MCF 10A (cell line): ENCODE results near the gene INTS15. TPM values are rescaled to one million over a fixed set of nuclear protein-coding genes. Genes with fewer than 3 reads are reported as not detected.
A peak's percentile ranks its signal among the peaks of the same experiment; 100 is the strongest.

Experiments used
- BruUV-seq: library from RNA; stranded (reverse); fragments of 400-500 nt; replicated peaks from 2 replicates; lab custom pipeline; 2021; lab: Mats Ljungman, UMichigan
- CTCF ChIA-PET: fragments of 300-600 bp; sonication (Branson Sonifier 250); formaldehyde crosslinking; extraction: SDS; loops from one replicate; lab custom pipeline; 2021; ENCODE audit warnings: antibody characterized with exemption, inconsistent platforms; lab: Yijun Ruan, JAX
- POLR2A ChIA-PET: fragments of 300-600, 350-650 bp; sonication (Branson Sonifier 250); formaldehyde crosslinking; extraction: SDS; loops from one replicate; lab custom pipeline; 2020; ENCODE audit warnings: antibody characterized with exemption, inconsistent platforms; lab: Yijun Ruan, JAX
- DNase-seq: peaks from one replicate; pipeline ENCODE4 v3.0.0-alpha.2; 2018; ENCODE audit not compliant: unreplicated experiment
- H3K27ac Mint-ChIP-seq: one replicate; pipeline ENCODE4 v1.8.0; 2022; ENCODE audit warnings: mild to moderate bottlenecking, low read depth, mixed read lengths; ENCODE audit not compliant: unreplicated experiment
- H3K27me3 Mint-ChIP-seq: one replicate; pipeline ENCODE4 v1.8.0; 2022; ENCODE audit warnings: mixed read lengths; ENCODE audit not compliant: insufficient read depth, unreplicated experiment
- H3K36me3 Mint-ChIP-seq: one replicate; pipeline ENCODE4 v1.8.0; 2022; ENCODE audit warnings: mild to moderate bottlenecking, moderate library complexity, mixed read lengths; ENCODE audit not compliant: insufficient read depth, unreplicated experiment
- H3K4me1 Mint-ChIP-seq: one replicate; pipeline ENCODE4 v1.8.0; 2022; ENCODE audit warnings: mixed read lengths; ENCODE audit not compliant: insufficient read depth, unreplicated experiment
- H3K4me3 Mint-ChIP-seq: one replicate; pipeline ENCODE4 v1.8.0; 2022; ENCODE audit warnings: mild to moderate bottlenecking, moderate library complexity, mixed read lengths; ENCODE audit not compliant: unreplicated experiment
- H3K9me3 Mint-ChIP-seq: one replicate; pipeline ENCODE4 v1.8.0; 2022; ENCODE audit warnings: mixed read lengths; ENCODE audit not compliant: unreplicated experiment
- CTCF ChIP-seq: fragments of 200-600 bp; IDR thresholded peaks from one replicate; pipeline ENCODE4 v1.8.0; 2022; ENCODE audit warnings: antibody characterized with exemption, mild to moderate bottlenecking; ENCODE audit not compliant: unreplicated experiment
- intact Hi-C: fragments of 100-400 bp; cut with micrococcal nuclease; formaldehyde crosslinking; loops from 2 replicates; pipeline ENCODE4 v1.14.1; 2022
- total RNA-seq: library from RNA; stranded (reverse); gene quantifications from 2 replicates; pipeline ENCODE4 v1.2.3, GENCODE V29; 2022

The INTS15 gene
- total RNA-seq, 1 experiment from 2014 or later = 26.5 TPM

GRCh38 chr7:6640246-6640721, 50.5 kb downstream of the INTS15 start:
- ChIA-PET CTCF (no interaction called here), POLR2A (no interaction called here)
- no peaks in the 10 kb centered on the region for H3K9me3 Mint-ChIP-seq
- peaks cover 35% of the 10 kb centered on the region for H3K36me3 Mint-ChIP-seq
- peaks cover 16% of the 10 kb centered on the region for H3K4me1 Mint-ChIP-seq
- no peak for TF ChIP-seq CTCF
- no peak overlapping the region for H3K27ac Mint-ChIP-seq
- no peak for DNase-seq
- BruUV-seq = no TSS peak
- intact Hi-C loops = no loop called here
- H3K4me3 Mint-ChIP-seq = no peak overlapping the region
- no peaks in the 10 kb centered on the region for H3K27me3 Mint-ChIP-seq

GRCh38 chr7:6641305-6642035, 51.6 kb downstream of the INTS15 start:
- Mint-ChIP-seq H3K27me3 (no peaks in the 10 kb centered on the region), H3K9me3 (no peaks in the 10 kb centered on the region), H3K27ac (no peak overlapping the region), H3K4me3 (no peak overlapping the region), H3K36me3 (peaks cover 47% of the 10 kb centered on the region), H3K4me1 (peaks cover 16% of the 10 kb centered on the region)
- BruUV-seq = no TSS peak
- DNase-seq = no peak
- no peak for TF ChIP-seq CTCF
- ChIA-PET CTCF (interaction anchor here (0.6 kb wide), 1 partner anchor 71 kb away, joined by 5 read pairs; no protein-coding TSS in a partner anchor), POLR2A (no interaction called here)
- intact Hi-C loops = no loop called here

- ChIA-PET POLR2A (interaction anchor here (0.7 kb wide), 1 partner anchor 78 kb away, joined by 3 read pairs; no protein-coding TSS in a partner anchor), CTCF (no interaction called here)
- Mint-ChIP-seq H3K27me3 (no peaks in the 10 kb centered on the region), H3K36me3 (peaks cover 54% of the 10 kb centered on the region), H3K9me3 (no peaks in the 10 kb centered on the region), H3K4me3 (no peak overlapping the region), H3K4me1 (peaks cover 16% of the 10 kb centered on the region), H3K27ac (peak overlapping the region; percentile 51)
- DNase-seq = no peak
- intact Hi-C loops = no loop called here
- no peak for TF ChIP-seq CTCF
- no TSS peak for BruUV-seq
These were observed 52.5 kb downstream of the INTS15 start for GRCh38 chr7:6642239-6642839.

GRCh38 chr7:6642861-6643640, 53.2 kb downstream of the INTS15 start:
- H3K27me3 Mint-ChIP-seq = no peaks in the 10 kb centered on the region
- BruUV-seq = no TSS peak

More at GRCh38 chr7:6642861-6643640, 53.2 kb downstream of the INTS15 start:
- no peak for DNase-seq
- Mint-ChIP-seq H3K4me1 (peaks cover 13% of the 10 kb centered on the region), H3K36me3 (peaks cover 60% of the 10 kb centered on the region), H3K9me3 (no peaks in the 10 kb centered on the region), H3K4me3 (no peak overlapping the region), H3K27ac (peak overlapping the region; percentile 51)
- ChIA-PET POLR2A (interaction anchor here (0.7 kb wide), 1 partner anchor 77 kb away, joined by 3 read pairs; no protein-coding TSS in a partner anchor), CTCF (no interaction called here)
- no peak for TF ChIP-seq CTCF
- intact Hi-C loops = no loop called here
